Stomach (tissue), 4 donors: Measurements from ENCODE around the gene ASB9.

Experiments
- CTCF ChIP-seq, 7 experiments: fragments of 450-650 bp in 4 of 7; fragments of 200-600 bp in 3 of 7; sonication (generic) in 3 of 7; IDR thresholded peaks; one replicate each; pipeline ENCODE4 v1.5.1; 2016 to 2019; ENCODE audit warnings: antibody characterized with exemption in 7 of 7, control low read depth in 2 of 7, mild to moderate bottlenecking in 1 of 7
- EP300 ChIP-seq: sonication (generic); formaldehyde crosslinking; IDR thresholded peaks from one replicate; pipeline ENCODE4 v1.6.1; 2017; ENCODE audit warnings: antibody characterized with exemption

GRCh38 chrX:15221321-15221720 lies 48.6 kb downstream of the ASB9 start:
- TF ChIP-seq CTCF (IDR thresholded peaks at IDR 0.05) (no peak), EP300 (no peak)
